GM21717 (cell line): ENCODE results near the gene IFITM10.
"Not testable (repeated sequence)": the region's sequence is repeated elsewhere in the genome, so short reads cannot be mapped to it uniquely, and the experiment has no call there.

Experiments used
- ATAC-seq: cut with Tn5 transposase; IDR thresholded peaks from one replicate; pipeline ENCODE4 v1.9.1; 2021; ENCODE audit warnings: mild to moderate bottlenecking, moderate library complexity; ENCODE audit not compliant: unreplicated experiment

Gene IFITM10

GRCh38 chr11:1692708-1693326 lies 57.6 kb downstream of the IFITM10 start:
- no peak for ATAC-seq

GRCh38 chr11:1691878-1692707 lies 58.3 kb downstream of the IFITM10 start:
- ATAC-seq: no peak

GRCh38 chr11:1691026-1691877 lies 59.1 kb downstream of the IFITM10 start:
- no peak for ATAC-seq

GRCh38 chr11:1690167-1691025 lies 60.0 kb downstream of the IFITM10 start:
- ATAC-seq: no peak

GRCh38 chr11:1689250-1690166 lies 60.9 kb downstream of the IFITM10 start:
- ATAC-seq: not testable (repeated sequence)

- ATAC-seq: not testable (repeated sequence)
Observed at GRCh38 chr11:1688336-1688947, 62.0 kb downstream of the IFITM10 start.

GRCh38 chr11:1686220-1686619 lies 64.2 kb downstream of the IFITM10 start:
- ATAC-seq: not testable (repeated sequence)

GRCh38 chr11:1684886-1685874 lies 65.2 kb downstream of the IFITM10 start:
- not testable (repeated sequence) for ATAC-seq

GRCh38 chr11:1683904-1684572 lies 66.4 kb downstream of the IFITM10 start:
- not testable (repeated sequence) for ATAC-seq

- not testable (repeated sequence) for ATAC-seq
Observed at GRCh38 chr11:1683216-1683615, 67.2 kb downstream of the IFITM10 start.
